Pancreas (tissue), 10 donors: Measurements from ENCODE around the gene SMYD3. TPM values are rescaled to one million over a fixed set of nuclear protein-coding genes. Genes with fewer than 3 reads are reported as not detected.

ENCODE experiments used
- ATAC-seq, 4 donors: fragments of 200-7000 bp; cut with Tn5 transposase; one replicate each; pipeline versions ENCODE4 v1.8.0 to v1.9.1; 2020; ENCODE audit warnings: mild to moderate bottlenecking in 4 of 4, moderate library complexity in 4 of 4
- DNase-seq, 6 donors: peaks; one replicate each; pipeline ENCODE4 v3.0.0-alpha.2; 2020
- FAIRE-seq: peaks from 2 replicates; lab custom pipeline; 2012; peaks lifted over from hg19 to GRCh38; lab: Jason Lieb, UNC
- H3K27ac ChIP-seq, 4 donors: fragments of 200-600 bp; sonication (generic); 1 replicate in 3 of 4; 2 replicates in 1 of 4; pipeline versions ENCODE4 v1.5.0 to v1.8.0; 2020
- H3K27me3 ChIP-seq, 4 donors: fragments of 200-600 bp; one replicate each; pipeline ENCODE4 v1.8.0; 2021
- H3K36me3 ChIP-seq, 3 donors: fragments of 200-600 bp; sonication (generic) in 1 of 3; one replicate each; pipeline versions ENCODE4 v1.5.0 to v1.8.0; 2020 to 2021
- H3K4me1 ChIP-seq, 3 donors: fragments of 200-600 bp; one replicate each; pipeline ENCODE4 v1.8.0; 2021
- H3K4me3 ChIP-seq, 4 donors: fragments of 200-600 bp; sonication (generic) in 2 of 4; one replicate each; pipeline versions ENCODE4 v1.5.0 to v1.8.0; 2020 to 2021
- H3K9me3 ChIP-seq, 4 donors: fragments of 200-600 bp; one replicate each; pipeline ENCODE4 v1.8.0; 2021
- WGBS, 2 donors: extraction: QIAGEN DNeasy Blood & Tissue Kit; methylation state at CpG; one replicate each; pipeline ENCODE4 v1.1.7; 2013; 5-methylcytosine and 5-hydroxymethylcytosine counted together
- intact Hi-C, 3 donors: fragments of 100-400 bp; cut with DNase I; formaldehyde crosslinking; loops; one replicate each; pipeline versions ENCODE4 v1.11.1 to v1.14.2; 2022
- polyA plus RNA-seq, 2 donors: library from polyadenylated mRNA; stranded (reverse); fragments of 200-250 nt; gene quantifications; one replicate each; pipeline ENCODE4 v1.2.3, GENCODE V29; 2013
- total RNA-seq, 6 donors: library from RNA; stranded (reverse); fragmentation: NEBNext Ultra II Directional in 4 of 6; extraction: Animal tissue kit (Norgen Biotek cat#: 25700) in 4 of 6; gene quantifications; one replicate each; pipeline versions ENCODE4 v1.2.1 to v1.2.4, GENCODE V29; 2021 to 2023
- TF ChIP-seq, protein P1 (sequence below), 4 donors: fragments of 200-600 bp; sonication (generic) in 3 of 4; IDR thresholded peaks; one replicate each; pipeline versions ENCODE4 v1.5.0 to v1.8.0; 2021; ENCODE audit warnings: antibody characterized with exemption in 4 of 4
- donor health status: healthy with polysubstance abuse.
- donor health status: DM: no; HTN: no; CAD: no; lungs with moderate emphysema.
- donor health status: DM: no; HTN: no; CAD: no.
- donor health status: control.
- donor health status: control.
- donor health status: Bipolar disorder and iron deficiency.
- donor health status: DM: yes; HTN: yes; CAD: no.
- donor health status: DM: no; HTN: no; CAD: no.
- donor health status: DM: no; HTN: no; CAD: no.
- donor health status: DM: yes; HTN: yes; CAD: no.

The SMYD3 gene
- total and polyA plus RNA-seq, 8 donors = 4.6 to 10.5 (median 6.7) TPM

DNA sequence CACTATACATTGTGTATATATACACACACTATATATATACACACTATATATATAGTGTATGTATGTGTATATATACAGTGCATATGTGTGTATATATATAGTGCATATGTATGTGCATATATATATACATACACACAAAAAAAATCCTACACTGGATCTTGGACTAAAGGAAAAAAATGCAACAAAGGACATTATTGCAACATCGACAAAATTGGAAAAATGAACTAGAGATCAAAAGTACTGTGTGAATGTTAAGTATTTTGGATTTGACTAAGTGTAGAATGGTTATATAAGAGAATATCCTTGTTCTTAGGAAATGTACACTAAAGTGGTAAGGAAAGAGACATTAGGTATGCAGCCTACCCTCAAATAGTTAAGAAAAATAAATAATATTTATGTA is 36.5 kb downstream of the SMYD3 start:
- 86 to 95% methylated on average over 1 of the region's 1 CpG for WGBS, 2 donors
- Histone ChIP-seq H3K27ac (no peak overlapping the region), H3K36me3 (no peaks in the 10 kb centered on the region), H3K4me3 (no peak overlapping the region), H3K27me3 (no peaks in the 10 kb centered on the region), H3K9me3 (no peaks in the 10 kb centered on the region), H3K4me1 (no peaks in the 10 kb centered on the region)
- TF ChIP-seq, protein P1, sequence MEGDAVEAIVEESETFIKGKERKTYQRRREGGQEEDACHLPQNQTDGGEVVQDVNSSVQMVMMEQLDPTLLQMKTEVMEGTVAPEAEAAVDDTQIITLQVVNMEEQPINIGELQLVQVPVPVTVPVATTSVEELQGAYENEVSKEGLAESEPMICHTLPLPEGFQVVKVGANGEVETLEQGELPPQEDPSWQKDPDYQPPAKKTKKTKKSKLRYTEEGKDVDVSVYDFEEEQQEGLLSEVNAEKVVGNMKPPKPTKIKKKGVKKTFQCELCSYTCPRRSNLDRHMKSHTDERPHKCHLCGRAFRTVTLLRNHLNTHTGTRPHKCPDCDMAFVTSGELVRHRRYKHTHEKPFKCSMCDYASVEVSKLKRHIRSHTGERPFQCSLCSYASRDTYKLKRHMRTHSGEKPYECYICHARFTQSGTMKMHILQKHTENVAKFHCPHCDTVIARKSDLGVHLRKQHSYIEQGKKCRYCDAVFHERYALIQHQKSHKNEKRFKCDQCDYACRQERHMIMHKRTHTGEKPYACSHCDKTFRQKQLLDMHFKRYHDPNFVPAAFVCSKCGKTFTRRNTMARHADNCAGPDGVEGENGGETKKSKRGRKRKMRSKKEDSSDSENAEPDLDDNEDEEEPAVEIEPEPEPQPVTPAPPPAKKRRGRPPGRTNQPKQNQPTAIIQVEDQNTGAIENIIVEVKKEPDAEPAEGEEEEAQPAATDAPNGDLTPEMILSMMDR (IDR thresholded peaks at IDR 0.05) = no peak
- no peak for DNase-seq
- ATAC-seq = no peak
- intact Hi-C loops = no loop called here
- no peak for FAIRE-seq

DNA sequence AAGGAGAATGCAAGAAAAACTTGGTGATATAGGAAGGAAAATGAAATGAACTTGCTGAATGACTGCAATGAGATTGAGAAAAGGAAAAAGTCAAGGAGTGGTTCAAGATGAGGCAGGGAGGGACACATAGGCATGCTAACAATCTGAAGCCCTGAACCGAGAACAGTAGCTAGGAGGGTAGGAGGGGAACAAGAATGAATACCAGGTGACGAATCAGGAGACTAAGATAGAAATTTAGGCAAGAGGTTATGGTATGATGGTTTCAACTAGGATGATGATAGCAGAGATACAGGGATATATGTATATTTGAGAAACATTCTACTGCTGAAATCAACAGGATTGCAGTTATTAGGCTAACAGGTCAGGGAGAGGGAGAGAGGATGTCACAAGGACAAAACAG is 44.1 kb downstream of the SMYD3 start:
- WGBS, 2 donors = 81 to 92% methylated on average over 2 of the region's 2 CpGs
- H3K4me3 ChIP-seq = no peak overlapping the region
- H3K9me3 ChIP-seq = no peaks in the 10 kb centered on the region
- no peak for ATAC-seq
- no peaks in the 10 kb centered on the region for H3K36me3 ChIP-seq
- H3K27me3 ChIP-seq = no peaks in the 10 kb centered on the region
- intact Hi-C loops = no loop called here
- no peak for FAIRE-seq
- no peak overlapping the region for H3K27ac ChIP-seq
- DNase-seq = no peak
- no peaks in the 10 kb centered on the region for H3K4me1 ChIP-seq
- TF ChIP-seq, protein P1 (IDR thresholded peaks at IDR 0.05) = no peak

DNA sequence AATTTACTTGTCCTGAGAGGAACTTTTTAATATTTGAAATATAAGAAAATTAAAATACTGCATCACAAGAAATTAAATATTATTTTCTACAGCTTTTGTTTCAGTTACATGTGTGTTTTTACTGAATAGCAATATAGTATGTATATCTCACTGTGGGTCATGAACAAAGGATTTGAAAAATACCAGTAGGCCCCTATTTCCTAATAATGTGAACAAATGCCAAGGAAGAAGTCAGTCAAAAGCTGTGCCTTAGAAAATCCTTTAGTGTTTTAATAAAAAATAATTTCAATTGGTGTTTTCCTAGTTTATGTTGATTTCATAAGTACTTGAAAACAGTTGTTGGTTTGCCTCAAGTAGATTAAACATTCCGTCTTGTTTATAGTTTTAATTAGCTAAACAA is 46.7 kb downstream of the SMYD3 start:
- no peak for FAIRE-seq
- Histone ChIP-seq H3K9me3 (no peaks in the 10 kb centered on the region), H3K27ac (no peak overlapping the region), H3K4me3 (no peak overlapping the region), H3K36me3 (no peaks in the 10 kb centered on the region), H3K4me1 (no peaks in the 10 kb centered on the region), H3K27me3 (no peaks in the 10 kb centered on the region)
- ATAC-seq = no peak
- no peak for DNase-seq
- TF ChIP-seq, protein P1 (IDR thresholded peaks at IDR 0.05) = no peak
- WGBS, 2 donors = 87 to 93% methylated on average over 1 of the region's 1 CpG
- intact Hi-C loops = no loop called here

DNA sequence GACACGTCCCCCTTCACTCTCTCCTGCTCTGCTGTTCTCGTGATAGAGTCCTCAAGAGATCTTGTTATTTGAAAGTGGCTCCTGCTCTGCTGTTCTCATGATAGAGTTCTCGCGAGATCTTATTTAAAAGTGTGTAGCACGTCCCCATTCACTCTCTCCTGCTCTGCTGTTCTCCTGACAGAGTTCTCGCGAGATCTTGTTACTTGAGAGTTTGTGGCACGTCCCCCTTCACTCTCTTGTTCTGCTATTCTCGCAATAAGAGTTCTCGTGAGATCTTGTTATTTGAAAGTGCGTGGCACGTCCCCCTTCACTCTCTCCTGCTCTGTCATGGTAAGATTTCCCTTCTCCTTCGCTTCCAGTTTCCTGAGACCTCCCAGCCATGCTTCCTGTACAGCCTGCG is 47.9 kb downstream of the SMYD3 start:
- DNase-seq (no peak), ATAC-seq (no peak), FAIRE-seq (no peak)
- no peak overlapping the region for H3K27ac ChIP-seq
- H3K4me3 ChIP-seq = no peak overlapping the region
- intact Hi-C loops = no loop called here
- no peaks in the 10 kb centered on the region for H3K4me1 ChIP-seq
- 94 to 96% methylated on average over 14 of the region's 14 CpGs for WGBS, 2 donors
- TF ChIP-seq, protein P1 (IDR thresholded peaks at IDR 0.05) = no peak
- no peaks in the 10 kb centered on the region for H3K27me3 ChIP-seq
- H3K9me3 ChIP-seq = no peaks in the 10 kb centered on the region
- no peaks in the 10 kb centered on the region for H3K36me3 ChIP-seq

DNA sequence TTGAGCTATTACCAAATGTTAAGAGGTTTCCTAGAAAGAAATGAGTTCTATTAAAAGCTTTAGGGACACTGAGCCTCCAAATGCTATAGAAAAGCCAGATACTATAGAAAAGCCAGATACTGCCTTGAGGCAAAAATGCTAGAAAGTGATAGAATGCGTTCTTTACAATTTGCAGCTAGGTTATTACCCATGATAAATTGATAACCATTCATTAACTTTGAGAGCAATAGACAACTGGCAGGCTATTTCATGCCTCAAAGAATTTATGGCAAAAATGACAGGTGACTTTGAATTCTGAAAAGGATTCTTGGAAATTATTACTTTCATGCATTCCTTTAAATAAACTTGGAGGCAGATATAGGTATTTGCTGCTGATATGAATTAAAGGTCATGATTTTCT is 51.6 kb downstream of the SMYD3 start:
- FAIRE-seq (no peak), DNase-seq (no peak), ATAC-seq (no peak)
- no peaks in the 10 kb centered on the region for H3K36me3 ChIP-seq
- WGBS, 2 donors = 71 to 74% methylated on average over 1 of the region's 1 CpG
- no peaks in the 10 kb centered on the region for H3K4me1 ChIP-seq
- H3K4me3 ChIP-seq = no peak overlapping the region
- H3K27ac ChIP-seq = no peak overlapping the region
- H3K9me3 ChIP-seq = no peaks in the 10 kb centered on the region
- H3K27me3 ChIP-seq = no peaks in the 10 kb centered on the region
- intact Hi-C loops = no loop called here
- TF ChIP-seq, protein P1 (IDR thresholded peaks at IDR 0.05) = no peak
